ENCODE measurements around the gene PPP1R3D. TPM values are rescaled to one million over a fixed set of nuclear protein-coding genes. Genes with fewer than 3 reads are reported as not detected.

The PPP1R3D gene
- total and polyA plus RNA-seq, 2 of the 13 experiments (the other 11 are each of a cell fraction or from before 2014, with no cell fraction given) = 1.2 to 3.7 TPM

- TF ChIP-seq ZNF280B (CRISPR knock-in tag; IDR thresholded peaks at IDR 0.05; ENCODE audit: borderline replicate concordance) = 0 out of 2 replicates have a peak, but pooled peaks have one; percentile 63
- no peak for TF ChIP-seq DBP (CRISPR knock-in tag; IDR thresholded peaks at IDR 0.05; ENCODE audit: not compliant biosample characterization)
- no peak for TF ChIP-seq HMGXB3 (CRISPR knock-in tag; IDR thresholded peaks at IDR 0.05; ENCODE audit: borderline replicate concordance)
- no peak for TF ChIP-seq ZNF138 (CRISPR knock-in tag; IDR thresholded peaks at IDR 0.05; ENCODE audit: low read depth)
- no peak for TF ChIP-seq DPF2 (CRISPR knock-in tag; IDR thresholded peaks at IDR 0.05; ENCODE audit: borderline replicate concordance, low read depth)
- TF ChIP-seq FOXA3 (CRISPR knock-in tag; IDR thresholded peaks at IDR 0.05) = no peak
- no peak for TF ChIP-seq NFRKB (IDR thresholded peaks at IDR 0.05)
- peak; percentile 55; the same call in 1 of the 2 replicates for TF ChIP-seq MXD4 (CRISPR knock-in tag; IDR thresholded peaks at IDR 0.05)
- TF ChIP-seq, protein P1, sequence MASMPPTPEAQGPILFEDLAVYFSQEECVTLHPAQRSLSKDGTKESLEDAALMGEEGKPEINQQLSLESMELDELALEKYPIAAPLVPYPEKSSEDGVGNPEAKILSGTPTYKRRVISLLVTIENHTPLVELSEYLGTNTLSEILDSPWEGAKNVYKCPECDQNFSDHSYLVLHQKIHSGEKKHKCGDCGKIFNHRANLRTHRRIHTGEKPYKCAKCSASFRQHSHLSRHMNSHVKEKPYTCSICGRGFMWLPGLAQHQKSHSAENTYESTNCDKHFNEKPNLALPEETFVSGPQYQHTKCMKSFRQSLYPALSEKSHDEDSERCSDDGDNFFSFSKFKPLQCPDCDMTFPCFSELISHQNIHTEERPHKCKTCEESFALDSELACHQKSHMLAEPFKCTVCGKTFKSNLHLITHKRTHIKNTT (CRISPR knock-in tag; IDR thresholded peaks at IDR 0.05) = no peak
- TF ChIP-seq ZNF598 (CRISPR knock-in tag; IDR thresholded peaks at IDR 0.05; ENCODE audit: borderline replicate concordance) = no peak
- TF ChIP-seq RFXAP (CRISPR knock-in tag; IDR thresholded peaks at IDR 0.05; ENCODE audit: borderline replicate concordance) = no peak
- TF ChIP-seq, protein P2, sequence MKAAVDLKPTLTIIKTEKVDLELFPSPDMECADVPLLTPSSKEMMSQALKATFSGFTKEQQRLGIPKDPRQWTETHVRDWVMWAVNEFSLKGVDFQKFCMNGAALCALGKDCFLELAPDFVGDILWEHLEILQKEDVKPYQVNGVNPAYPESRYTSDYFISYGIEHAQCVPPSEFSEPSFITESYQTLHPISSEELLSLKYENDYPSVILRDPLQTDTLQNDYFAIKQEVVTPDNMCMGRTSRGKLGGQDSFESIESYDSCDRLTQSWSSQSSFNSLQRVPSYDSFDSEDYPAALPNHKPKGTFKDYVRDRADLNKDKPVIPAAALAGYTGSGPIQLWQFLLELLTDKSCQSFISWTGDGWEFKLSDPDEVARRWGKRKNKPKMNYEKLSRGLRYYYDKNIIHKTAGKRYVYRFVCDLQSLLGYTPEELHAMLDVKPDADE (CRISPR knock-in tag; IDR thresholded peaks at IDR 0.05) = no peak
- TF ChIP-seq ZBTB38 (CRISPR knock-in tag; IDR thresholded peaks at IDR 0.05) = 0 out of 2 replicates have a peak, but pooled peaks have one; percentile 41
- TF ChIP-seq ATF5 (CRISPR knock-in tag; IDR thresholded peaks at IDR 0.05; ENCODE audit: low read depth) = no peak
- no peak for TF ChIP-seq TCF12 (IDR thresholded peaks at IDR 0.05)
- TF ChIP-seq TCF12 (CRISPR knock-in tag; IDR thresholded peaks at IDR 0.05) = no peak
- peak; percentile 33; the same call in 1 of the 2 replicates for TF ChIP-seq FOXK1 (CRISPR knock-in tag; IDR thresholded peaks at IDR 0.05; ENCODE audit: borderline replicate concordance, low read depth)
- no peak for TF ChIP-seq ZNF484 (CRISPR knock-in tag; IDR thresholded peaks at IDR 0.05; ENCODE audit: borderline replicate concordance, low read depth)
- no peak for TF ChIP-seq ZNF33B (CRISPR knock-in tag; IDR thresholded peaks at IDR 0.05)
Measured at GRCh38 chr20:59933849-59934585, 6.1 kb downstream of the PPP1R3D start (continued).

Measured in HepG2 (cell line).